ENCODE measurements around the gene ZNF442.
"Not testable (repeated sequence)": the region's sequence is repeated elsewhere in the genome, so short reads cannot be mapped to it uniquely, and the experiment has no call there.

Gene ZNF442

GRCh38 chr19:12331211-12331941, 34.1 kb downstream of the ZNF442 start:
- no peak for DNase-seq (ENCODE audit: low spot score)

DNA sequence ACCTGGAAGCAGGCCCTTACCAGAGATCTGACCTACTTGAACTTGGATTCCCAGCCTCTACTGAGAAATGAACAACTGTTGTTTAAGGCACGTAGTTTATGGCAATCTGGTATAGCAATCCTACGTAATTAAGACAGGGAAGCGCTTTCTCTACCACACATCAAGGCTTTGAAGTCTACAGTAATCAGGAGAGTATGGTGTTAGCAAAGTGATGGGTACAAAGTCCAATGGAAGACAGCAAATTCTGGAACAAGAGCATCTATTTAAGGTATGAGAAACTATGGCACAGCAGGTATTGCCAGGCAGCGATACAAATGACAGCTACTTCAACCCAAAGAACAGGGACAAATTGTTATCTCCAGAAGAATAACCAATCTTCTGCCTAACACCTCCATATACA, 35.1 kb downstream of the ZNF442 start:
- no peak for DNase-seq (ENCODE audit: low spot score)

DNA sequence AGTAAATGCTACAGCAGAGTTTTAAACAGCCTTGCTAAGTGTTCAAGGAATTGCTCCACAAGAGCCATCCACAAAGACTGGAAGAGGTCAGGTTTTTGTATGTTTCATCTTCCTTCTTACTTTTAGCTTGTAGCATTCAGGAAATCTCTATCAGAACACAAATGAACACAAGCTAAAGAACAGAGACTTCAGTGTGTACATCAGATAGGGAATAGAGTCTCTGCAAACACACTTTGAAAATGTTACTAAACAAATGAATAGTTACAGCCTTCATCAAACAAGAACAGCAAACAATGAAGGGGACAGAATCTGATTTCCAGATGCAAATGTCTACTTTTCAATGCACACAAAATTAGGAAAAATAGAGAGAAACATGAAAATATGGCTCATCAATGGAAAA, 39.8 kb downstream of the ZNF442 start:
- no peak for DNase-seq (ENCODE audit: low spot score)

GRCh38 chr19:12318782-12319413, 46.6 kb downstream of the ZNF442 start:
- no peak for DNase-seq (ENCODE audit: low spot score)

- no peak for DNase-seq (ENCODE audit: low spot score)
These were observed 50.9 kb downstream of the ZNF442 start for GRCh38 chr19:12314553-12314952.

DNA sequence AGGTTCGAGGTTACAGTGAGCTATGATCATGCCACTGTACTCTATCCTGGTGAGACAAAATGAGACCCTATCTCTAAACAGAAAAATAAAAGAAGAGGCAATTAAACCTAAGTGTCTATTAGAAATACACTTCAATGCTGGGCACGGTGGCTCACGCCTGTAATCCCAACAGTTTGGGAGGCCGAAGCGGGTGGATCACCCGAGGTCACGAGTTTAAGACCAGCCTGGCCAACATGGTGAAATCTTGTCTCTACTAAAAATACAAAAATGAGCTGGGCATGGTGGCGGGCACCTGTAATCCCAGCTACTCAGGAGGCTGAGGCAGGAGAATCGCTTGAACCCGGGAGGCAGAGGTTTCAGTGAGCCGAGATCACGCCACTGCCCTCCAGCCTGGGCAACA, 56.6 kb downstream of the ZNF442 start:
- DNase-seq (ENCODE audit: low spot score): not testable (repeated sequence)

Small RNA genes within 50 kb of the gene (small RNA-seq; reads per million reads assigned to genes)
- 0 reads per million in 2 experiments for gene RPS29P23

All from SK-N-DZ (cell line).